GM21717 (cell line): ENCODE results near the gene DRC1.

Experiments used
- ATAC-seq: cut with Tn5 transposase; IDR thresholded peaks from one replicate; pipeline ENCODE4 v1.9.1; 2021; ENCODE audit warnings: mild to moderate bottlenecking, moderate library complexity; ENCODE audit not compliant: unreplicated experiment

The DRC1 gene

GRCh38 chr2:26475832-26476501, 74.2 kb downstream of the DRC1 start:
- ATAC-seq, result no peak

GRCh38 chr2:26477126-26477910, 75.6 kb downstream of the DRC1 start:
- ATAC-seq, result no peak

GRCh38 chr2:26477911-26478253, 76.2 kb downstream of the DRC1 start, which contains the start of gene OTOF:
OTOF (minus strand) TSS chr2:26478124.
- ATAC-seq, result no peak

- ATAC-seq, result no peak
Observed at GRCh38 chr2:26478366-26478765, 76.6 kb downstream of the DRC1 start.

GRCh38 chr2:26479131-26479788, 77.5 kb downstream of the DRC1 start:
- no peak for ATAC-seq

- ATAC-seq, result no peak
Observed at GRCh38 chr2:26479789-26480565, 78.3 kb downstream of the DRC1 start.

GRCh38 chr2:26480566-26481423, 79.1 kb downstream of the DRC1 start:
- no peak for ATAC-seq

GRCh38 chr2:26481706-26482105, 80.0 kb downstream of the DRC1 start:
- ATAC-seq, result no peak

GRCh38 chr2:26482211-26483026, 80.7 kb downstream of the DRC1 start:
- ATAC-seq, result no peak

- no peak for ATAC-seq
Observed at GRCh38 chr2:26483027-26483326, 81.3 kb downstream of the DRC1 start.

- no peak for ATAC-seq
Observed at GRCh38 chr2:26483516-26483915, 81.8 kb downstream of the DRC1 start.

- no peak for ATAC-seq
Observed at GRCh38 chr2:26483957-26484565, 82.3 kb downstream of the DRC1 start.

GRCh38 chr2:26484579-26484978, 82.9 kb downstream of the DRC1 start:
- no peak for ATAC-seq

GRCh38 chr2:26485099-26485498, 83.4 kb downstream of the DRC1 start:
- ATAC-seq, result no peak

- ATAC-seq, result no peak
Observed at GRCh38 chr2:26485725-26486418, 84.2 kb downstream of the DRC1 start.

- no peak for ATAC-seq
Observed at GRCh38 chr2:26486789-26487188, 85.1 kb downstream of the DRC1 start.

GRCh38 chr2:26487192-26487591, 85.5 kb downstream of the DRC1 start:
- no peak for ATAC-seq

- no peak for ATAC-seq
Observed at GRCh38 chr2:26488463-26489212, 86.9 kb downstream of the DRC1 start.
